Heart right ventricle (tissue), 16 donors: ENCODE measurements around the gene TSNAX. TPM values are rescaled to one million over a fixed set of nuclear protein-coding genes. Genes with fewer than 3 reads are reported as not detected.

Source experiments
- ATAC-seq, 8 donors: fragments of 200-7000 bp; cut with Tn5 transposase; one replicate each; pipeline ENCODE4 v1.9.1; 2020; ENCODE audit warnings: mild to moderate bottlenecking in 8 of 8, moderate library complexity in 8 of 8, moderate number of reproducible peaks in 1 of 8
- DNase-seq, 2 donors: peaks; one replicate each; pipeline ENCODE4 v3.0.0-alpha.2; 2020
- H3K27ac ChIP-seq, 10 donors: fragments of 200-600 bp; sonication (generic) in 2 of 10; one replicate each; pipeline versions ENCODE4 v1.5.0 to v1.8.0; 2020 to 2022; ENCODE audit warnings: mild to moderate bottlenecking in 3 of 10
- H3K27me3 ChIP-seq, 7 donors: fragments of 200-600 bp; one replicate each; pipeline ENCODE4 v1.8.0; 2021 to 2022; ENCODE audit warnings: mild to moderate bottlenecking in 2 of 7
- H3K36me3 ChIP-seq, 9 donors: fragments of 200-600 bp; sonication (generic) in 1 of 9; one replicate each; pipeline versions ENCODE4 v1.5.0 to v1.8.0; 2020 to 2022; ENCODE audit warnings: mild to moderate bottlenecking in 2 of 9
- H3K4me1 ChIP-seq, 9 donors: fragments of 200-600 bp; sonication (generic) in 1 of 9; one replicate each; pipeline versions ENCODE4 v1.5.0 to v1.8.0; 2020 to 2022; ENCODE audit warnings: mild to moderate bottlenecking in 4 of 9
- H3K4me3 ChIP-seq, 10 donors: fragments of 200-600 bp; sonication (generic) in 2 of 10; one replicate each; pipeline versions ENCODE4 v1.5.0 to v1.8.0; 2020 to 2022; ENCODE audit warnings: mild to moderate bottlenecking in 7 of 10, moderate library complexity in 2 of 10
- H3K9me3 ChIP-seq, 11 donors: fragments of 200-600 bp in 10 of 11; sonication (generic) in 2 of 11; one replicate each; pipeline versions ENCODE4 v1.5.0 to v1.8.0; 2013 to 2022; ENCODE audit warnings: mild to moderate bottlenecking in 2 of 11, control low read depth in 1 of 11, moderate library complexity in 1 of 11
- WGBS, 2 donors: extraction: QIAGEN DNeasy Blood & Tissue Kit; methylation state at CpG; one replicate each; pipeline ENCODE4 v1.1.7; 2013; ENCODE audit warnings: inconsistent platforms in 1 of 2; 5-methylcytosine and 5-hydroxymethylcytosine counted together
- intact Hi-C, 10 donors: fragments of 100-400 bp; cut with DNase I; formaldehyde crosslinking; loops; one replicate each; pipeline versions ENCODE4 v1.11.1 to v1.14.2; 2022
- long read RNA-seq, 3 donors: library from polyadenylated mRNA; unstranded; transcript quantifications; one replicate each; pipeline ENCODE4 v2.0.0, GENCODE V29; 2020 to 2021
- polyA plus RNA-seq, 2 donors: library from polyadenylated mRNA; stranded (reverse); fragments of 200-250 nt; gene quantifications; one replicate each; pipeline ENCODE4 v1.2.3, GENCODE V29; 2013
- total RNA-seq, 10 donors: library from RNA; stranded (reverse); fragmentation: NEBNext Ultra II Directional in 3 of 10; extraction: Animal tissue kit (Norgen Biotek cat#: 25700) in 3 of 10; gene quantifications; one replicate each; pipeline versions ENCODE4 v1.2.1 to v1.2.4, GENCODE V29; 2021 to 2023
- TF ChIP-seq, protein P1 (sequence below), 9 donors: fragments of 200-600 bp; sonication (generic) in 2 of 9; IDR thresholded peaks; one replicate each; pipeline versions ENCODE4 v1.5.0 to v1.8.0; 2021 to 2022; ENCODE audit warnings: antibody characterized with exemption in 9 of 9, mild to moderate bottlenecking in 5 of 9, moderate library complexity in 1 of 9
- donor health status: Arrhythmogenic right ventricular cardiomyopathy.
- donor health status: ischemic (EF 13 %, LVEDD 7.1; RV severe dilation, severe dysfunction).
- donor health status: healthy with polysubstance abuse.
- donor health status: DM: no; HTN: yes; CAD: no.
- donor health status: DM: no; HTN: no; CAD: no.
- donor health status: ischemic (EF 25% LVEDD 6.9; RV normal size, moderate dysfunction).
- donor health status: ischemic (EF 25% LVEDD 5.7; RV mildly dilated, moderate dysfunction).
- donor health status: healthy.
- donor health status: DM: yes; HTN: yes; CAD: no.
- donor health status: Ischemic cardiomyopathy.
- donor health status: ischemic (EF 35%, LVEDD 5.7; RV mildly dilated, moderate dysfunction).
- donor health status: nonischemic (EF 11% LVEDD 7.7; RV severe dilation, severe dysfunction).
- donor health status: DM: yes; HTN: yes; CAD: no.
- donor health status: PGD.
- donor health status: ischemic (EF 29% LVEDD 5.4; RV normal size, mild dysfunction).
- donor health status: nonischemic (EF 23%, LVEDD 6.1; RV moderate dilation, normal function).

Gene TSNAX, protein sequence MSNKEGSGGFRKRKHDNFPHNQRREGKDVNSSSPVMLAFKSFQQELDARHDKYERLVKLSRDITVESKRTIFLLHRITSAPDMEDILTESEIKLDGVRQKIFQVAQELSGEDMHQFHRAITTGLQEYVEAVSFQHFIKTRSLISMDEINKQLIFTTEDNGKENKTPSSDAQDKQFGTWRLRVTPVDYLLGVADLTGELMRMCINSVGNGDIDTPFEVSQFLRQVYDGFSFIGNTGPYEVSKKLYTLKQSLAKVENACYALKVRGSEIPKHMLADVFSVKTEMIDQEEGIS
- total RNA-seq (10 to 100 TPM; 26.2 to 37.9 (median 33.2) TPM), polyA plus RNA-seq (10 to 100 TPM; 11.8 to 14.2 TPM)
- long read RNA-seq, donor 1, transcript TSNAX-201 (6 exons, 2,650 nt), result major isoform, 53 of 56 reads
- long read RNA-seq, donor 1, partial matches to known transcripts, result 2 of 56 reads
- long read RNA-seq, donor 1, other reads (novel, unspliced or antisense), result 1 of 56 reads
- long read RNA-seq, donor 2, transcript TSNAX-201 (6 exons, 2,650 nt), result major isoform, 49 of 51 reads
- long read RNA-seq, donor 2, partial matches to known transcripts, result 2 of 51 reads
- long read RNA-seq, donor 2, other reads (novel, unspliced or antisense), result 0 of 51 reads
- long read RNA-seq, donor 3, transcript TSNAX-201 (6 exons, 2,650 nt), result major isoform, 117 of 125 reads
- long read RNA-seq, donor 3, partial matches to known transcripts, result 0 of 125 reads
- long read RNA-seq, donor 3, other reads (novel, unspliced or antisense), result 8 of 125 reads

DNA sequence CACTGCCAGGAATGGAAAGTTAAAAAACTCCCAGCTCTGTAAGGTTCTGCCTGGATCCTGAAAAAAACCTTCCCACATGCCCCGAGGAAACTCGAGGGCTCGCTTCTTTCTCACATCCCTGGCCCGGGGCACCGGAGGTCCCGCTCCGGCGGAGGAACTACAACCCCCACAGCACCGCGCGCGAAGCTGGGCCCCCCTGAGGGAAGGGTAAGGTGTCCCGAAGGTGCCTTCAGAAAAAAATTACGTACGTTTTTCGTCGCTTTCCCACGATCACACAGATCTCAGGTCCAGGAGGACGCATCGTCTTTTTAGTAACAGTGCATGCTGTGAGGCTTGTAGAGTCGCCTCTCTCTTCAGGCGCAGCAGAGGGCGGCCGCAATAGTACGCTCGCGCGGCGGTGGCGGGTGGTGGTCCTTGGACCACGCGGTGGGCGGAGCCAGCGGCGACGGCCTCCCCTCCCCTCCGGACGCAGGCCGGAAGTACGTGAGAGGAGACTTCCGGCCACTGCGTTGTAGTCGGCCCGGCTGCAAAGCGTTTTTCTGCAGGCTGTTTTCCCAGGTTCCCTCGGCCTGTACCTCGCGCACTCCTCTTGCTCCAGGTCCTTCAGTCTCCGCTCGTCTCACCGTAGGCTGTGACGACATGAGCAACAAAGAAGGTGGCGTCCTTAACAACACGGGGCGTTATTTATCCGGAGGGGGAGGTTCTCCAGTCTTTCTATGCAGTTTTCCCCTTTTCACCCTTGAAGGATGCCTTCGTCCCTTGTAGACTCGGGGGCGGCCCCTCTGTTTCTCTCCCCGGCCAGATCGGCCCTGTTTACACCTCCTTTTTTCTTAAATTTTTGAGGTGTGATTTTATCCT is at the start of gene TSNAX:
TSS of gene TSNAX (plus strand) at position 498 of the 858 bp plus-strand sequence. CDS start at position 640, 142 bp downstream.
- Histone ChIP-seq H3K4me3 (peak within 1 kb of the TSS; percentile 59 to 85 (median 74)), H3K4me1 (peaks cover 2 to 63% (median 42%) of the 10 kb centered on the region in 9 donors), H3K9me3 (no peaks in the 10 kb centered on the region), H3K27me3 (no peaks in the 10 kb centered on the region), H3K36me3 (peaks cover 0 to 32% (median 0%) of the 10 kb centered on the region in 9 donors), H3K27ac (peak within 1 kb of the TSS; percentile 87 to 97 (median 92))
- WGBS, 2 donors, result 0 to 1% methylated on average over 61 of the region's 61 CpGs
- DNase-seq (peak; percentile 91 to 92), ATAC-seq (peak; percentile 99)
- TF ChIP-seq, protein P1, sequence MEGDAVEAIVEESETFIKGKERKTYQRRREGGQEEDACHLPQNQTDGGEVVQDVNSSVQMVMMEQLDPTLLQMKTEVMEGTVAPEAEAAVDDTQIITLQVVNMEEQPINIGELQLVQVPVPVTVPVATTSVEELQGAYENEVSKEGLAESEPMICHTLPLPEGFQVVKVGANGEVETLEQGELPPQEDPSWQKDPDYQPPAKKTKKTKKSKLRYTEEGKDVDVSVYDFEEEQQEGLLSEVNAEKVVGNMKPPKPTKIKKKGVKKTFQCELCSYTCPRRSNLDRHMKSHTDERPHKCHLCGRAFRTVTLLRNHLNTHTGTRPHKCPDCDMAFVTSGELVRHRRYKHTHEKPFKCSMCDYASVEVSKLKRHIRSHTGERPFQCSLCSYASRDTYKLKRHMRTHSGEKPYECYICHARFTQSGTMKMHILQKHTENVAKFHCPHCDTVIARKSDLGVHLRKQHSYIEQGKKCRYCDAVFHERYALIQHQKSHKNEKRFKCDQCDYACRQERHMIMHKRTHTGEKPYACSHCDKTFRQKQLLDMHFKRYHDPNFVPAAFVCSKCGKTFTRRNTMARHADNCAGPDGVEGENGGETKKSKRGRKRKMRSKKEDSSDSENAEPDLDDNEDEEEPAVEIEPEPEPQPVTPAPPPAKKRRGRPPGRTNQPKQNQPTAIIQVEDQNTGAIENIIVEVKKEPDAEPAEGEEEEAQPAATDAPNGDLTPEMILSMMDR (IDR thresholded peaks at IDR 0.05), result no peak
- intact Hi-C loops, result loop anchor here in 9 of 10 donors (1.0 to 10.0 kb wide), 7 partner anchors 36 to 171 kb away; partner anchors contain the start of gene EGLN1 (in 7 of the 9)

DNA sequence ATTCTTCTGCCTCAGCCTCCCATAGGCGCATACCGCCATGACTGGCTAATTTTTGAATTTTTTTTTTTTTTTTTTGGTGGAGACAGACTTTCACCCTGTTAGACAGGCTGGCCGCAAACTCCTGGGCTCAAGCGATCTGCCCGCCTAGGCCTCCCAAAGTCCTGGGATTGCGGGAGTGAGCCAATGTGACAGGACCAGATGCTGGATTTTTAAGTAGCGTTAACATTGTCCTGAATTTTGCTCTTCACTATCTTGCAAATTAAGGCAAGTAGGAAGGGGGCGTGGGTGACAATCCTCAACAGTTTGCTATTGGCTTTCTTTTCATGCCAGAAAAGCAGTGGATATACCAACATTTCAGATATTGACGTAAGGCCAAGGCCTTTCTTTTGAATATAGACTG is 49.7 kb upstream of the TSNAX start:
- intact Hi-C loops, result no loop called here
- 97 to 98% methylated on average over 9 of the region's 9 CpGs for WGBS, 2 donors
- no peak for DNase-seq
- TF ChIP-seq, protein P1 (IDR thresholded peaks at IDR 0.05), result no peak
- no peaks in the 10 kb centered on the region for H3K4me1 ChIP-seq
- no peaks in the 10 kb centered on the region for H3K27me3 ChIP-seq
- no peaks in the 10 kb centered on the region for H3K36me3 ChIP-seq
- H3K9me3 ChIP-seq, result peaks cover 0 to 6% (median 0%) of the 10 kb centered on the region in 11 donors
- no peak overlapping the region for H3K27ac ChIP-seq
- no peak overlapping the region for H3K4me3 ChIP-seq
- ATAC-seq, result no peak

DNA sequence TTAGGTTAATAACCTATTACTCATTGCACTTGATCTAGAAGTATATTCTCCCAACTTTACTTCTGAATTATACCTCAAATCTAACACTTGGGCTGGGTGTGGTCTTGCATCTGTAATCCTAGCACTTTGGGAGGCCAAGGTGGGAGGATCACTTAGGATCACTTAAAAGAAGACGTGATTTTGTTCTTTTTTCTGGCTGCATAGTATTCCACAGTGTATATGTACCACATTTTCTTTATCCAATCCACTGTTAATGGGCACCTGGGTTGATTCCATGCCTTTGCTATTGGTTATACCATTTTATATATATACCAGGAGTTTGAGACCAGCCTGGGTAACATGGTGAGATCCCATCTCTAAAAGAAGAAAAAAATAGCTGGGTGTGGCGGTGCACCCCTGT is 48.5 kb upstream of the TSNAX start:
- WGBS, 2 donors, result 97 to 99% methylated on average over 2 of the region's 2 CpGs

More for the DNA sequence above, 48.5 kb upstream of the TSNAX start:
- DNase-seq (no peak), ATAC-seq (no peak)
- TF ChIP-seq, protein P1 (IDR thresholded peaks at IDR 0.05), result no peak
- H3K4me3 ChIP-seq, result no peak overlapping the region
- no peaks in the 10 kb centered on the region for H3K4me1 ChIP-seq
- H3K36me3 ChIP-seq, result no peaks in the 10 kb centered on the region
- intact Hi-C loops, result no loop called here
- H3K27ac ChIP-seq, result no peak overlapping the region
- no peaks in the 10 kb centered on the region for H3K27me3 ChIP-seq
- peaks cover 0 to 6% (median 0%) of the 10 kb centered on the region in 11 donors for H3K9me3 ChIP-seq
